ENCODE data around the gene GLYATL2. TPM values are rescaled to one million over a fixed set of nuclear protein-coding genes. Genes with fewer than 3 reads are reported as not detected.

Gene GLYATL2
- polyA plus RNA-seq, 6 donors from 2014 or later, result 0.18 TPM; not detected in 5

- Mint-ChIP-seq H3K9me3 (peaks cover 0 to 7% (median 0%) of the 10 kb centered on the region in 7 donors), H3K4me1 (peaks cover 5 to 7% (median 6%) of the 10 kb centered on the region in 3 donors), H3K27ac (peak overlapping the region in 1 of 6 donors; percentile 23), H3K27me3 (peaks cover under 1 to 5% (median 4%) of the 10 kb centered on the region in 3 donors), H3K4me3 (peak overlapping the region in 1 of 8 donors; percentile 48), H3K36me3 (no peaks in the 10 kb centered on the region)
- ATAC-seq (ENCODE audit: low read depth in 2 of 2), result peak; percentile 91 to 96
- no peak for DNase-seq
Measured at GRCh38 chr11:58837707-58838388, 6.7 kb downstream of the GLYATL2 start.

- Mint-ChIP-seq H3K27ac (peak overlapping the region in 1 of 6 donors; percentile 4), H3K4me1 (peaks cover 0 to 5% (median 0%) of the 10 kb centered on the region in 3 donors), H3K4me3 (no peak overlapping the region), H3K27me3 (peaks cover 3 to 8% (median 6%) of the 10 kb centered on the region in 3 donors), H3K9me3 (peaks cover 0 to 17% (median 7%) of the 10 kb centered on the region in 7 donors), H3K36me3 (no peaks in the 10 kb centered on the region)
- ATAC-seq (ENCODE audit: low read depth in 2 of 2), result no peak
- DNase-seq, result no peak
Measured at GRCh38 chr11:58832056-58832645, 12.4 kb downstream of the GLYATL2 start.

- ATAC-seq (ENCODE audit: low read depth in 2 of 2) (peak in 1 of 2 donors; percentile 47), DNase-seq (no peak)
- Mint-ChIP-seq H3K4me3 (peak overlapping the region in 3 of 8 donors; percentile 16 to 49 (median 46)), H3K27me3 (peaks cover 3 to 8% (median 6%) of the 10 kb centered on the region in 3 donors), H3K27ac (peak overlapping the region in 1 of 6 donors; percentile 3), H3K4me1 (peaks cover 0 to 5% (median 0%) of the 10 kb centered on the region in 3 donors), H3K9me3 (peaks cover 0 to 19% (median 8%) of the 10 kb centered on the region in 7 donors), H3K36me3 (no peaks in the 10 kb centered on the region)
Measured at GRCh38 chr11:58830673-58831301, 13.7 kb downstream of the GLYATL2 start.

- peaks cover 0 to 5% (median 0%) of the 10 kb centered on the region in 3 donors for H3K4me1 Mint-ChIP-seq
- peaks cover 3 to 8% (median 6%) of the 10 kb centered on the region in 3 donors for H3K27me3 Mint-ChIP-seq
- H3K4me3 Mint-ChIP-seq, result no peak overlapping the region
- DNase-seq, result no peak
- no peak overlapping the region for H3K27ac Mint-ChIP-seq
- H3K36me3 Mint-ChIP-seq, result no peaks in the 10 kb centered on the region
- H3K9me3 Mint-ChIP-seq, result peaks cover 0 to 29% (median 14%) of the 10 kb centered on the region in 7 donors
- no peak for ATAC-seq (ENCODE audit: low read depth in 2 of 2)
Measured at GRCh38 chr11:58829786-58830185, 14.7 kb downstream of the GLYATL2 start.

- peaks cover 10 to 32% (median 15%) of the 10 kb centered on the region in 3 donors for H3K27me3 Mint-ChIP-seq
- no peaks in the 10 kb centered on the region for H3K4me1 Mint-ChIP-seq
- H3K27ac Mint-ChIP-seq, result no peak overlapping the region
- H3K4me3 Mint-ChIP-seq, result no peak overlapping the region
- H3K9me3 Mint-ChIP-seq, result peaks cover 6 to 45% (median 30%) of the 10 kb centered on the region in 7 donors
- no peak for ATAC-seq (ENCODE audit: low read depth in 2 of 2)
- H3K36me3 Mint-ChIP-seq, result peaks cover 1 to 11% of the 10 kb centered on the region in 2 donors
- no peak for DNase-seq
Measured at GRCh38 chr11:58813693-58814092, 30.8 kb downstream of the GLYATL2 start.

GRCh38 chr11:58811499-58811898 lies 33.0 kb downstream of the GLYATL2 start:
- Mint-ChIP-seq H3K36me3 (no peaks in the 10 kb centered on the region), H3K9me3 (peaks cover 0 to 29% (median 22%) of the 10 kb centered on the region in 7 donors), H3K4me3 (no peak overlapping the region), H3K27me3 (peaks cover 9 to 25% (median 13%) of the 10 kb centered on the region in 3 donors), H3K27ac (no peak overlapping the region), H3K4me1 (no peaks in the 10 kb centered on the region)
- no peak for ATAC-seq (ENCODE audit: low read depth in 2 of 2)
- no peak for DNase-seq

GRCh38 chr11:58807343-58807742 lies 37.2 kb downstream of the GLYATL2 start:
- H3K27ac Mint-ChIP-seq, result no peak overlapping the region
- ATAC-seq (ENCODE audit: low read depth in 2 of 2), result no peak
- H3K4me3 Mint-ChIP-seq, result no peak overlapping the region
- H3K4me1 Mint-ChIP-seq, result no peaks in the 10 kb centered on the region
- no peaks in the 10 kb centered on the region for H3K36me3 Mint-ChIP-seq
- no peak for DNase-seq
- H3K9me3 Mint-ChIP-seq, result peaks cover 0 to 3% (median under 1%) of the 10 kb centered on the region in 7 donors
- peaks cover 7 to 17% (median 9%) of the 10 kb centered on the region in 3 donors for H3K27me3 Mint-ChIP-seq

GRCh38 chr11:58805065-58805464 lies 39.4 kb downstream of the GLYATL2 start:
- peaks cover 0 to 12% (median 4%) of the 10 kb centered on the region in 7 donors for H3K9me3 Mint-ChIP-seq
- DNase-seq (no peak), ATAC-seq (ENCODE audit: low read depth in 2 of 2) (no peak)
- H3K4me3 Mint-ChIP-seq, result no peak overlapping the region
- H3K27me3 Mint-ChIP-seq, result peaks cover 3 to 10% (median 9%) of the 10 kb centered on the region in 3 donors
- no peaks in the 10 kb centered on the region for H3K36me3 Mint-ChIP-seq
- H3K4me1 Mint-ChIP-seq, result peaks cover 0 to 7% (median 0%) of the 10 kb centered on the region in 3 donors
- no peak overlapping the region for H3K27ac Mint-ChIP-seq

- no peak for ATAC-seq (ENCODE audit: low read depth in 2 of 2)
- Mint-ChIP-seq H3K4me3 (no peak overlapping the region), H3K27ac (no peak overlapping the region), H3K36me3 (no peaks in the 10 kb centered on the region), H3K27me3 (peaks cover 0 to 10% (median 0%) of the 10 kb centered on the region in 3 donors), H3K4me1 (peaks cover 0 to 7% (median 0%) of the 10 kb centered on the region in 3 donors), H3K9me3 (peaks cover 0 to 12% (median 4%) of the 10 kb centered on the region in 7 donors)
- no peak for DNase-seq
Measured at GRCh38 chr11:58801974-58802545, 42.4 kb downstream of the GLYATL2 start.

- ATAC-seq (ENCODE audit: low read depth in 2 of 2) (peak in 1 of 2 donors; percentile 20), DNase-seq (no peak)
- Mint-ChIP-seq H3K27me3 (peaks cover 0 to 10% (median 2%) of the 10 kb centered on the region in 3 donors), H3K4me1 (peaks cover 0 to 7% (median 0%) of the 10 kb centered on the region in 3 donors), H3K36me3 (no peaks in the 10 kb centered on the region), H3K27ac (no peak overlapping the region), H3K4me3 (no peak overlapping the region), H3K9me3 (peaks cover 0 to 12% (median 4%) of the 10 kb centered on the region in 7 donors)
Measured at GRCh38 chr11:58801302-58801701, 43.2 kb downstream of the GLYATL2 start.

- Mint-ChIP-seq H3K27ac (no peak overlapping the region), H3K36me3 (no peaks in the 10 kb centered on the region)
Measured at GRCh38 chr11:58796333-58796732, 48.2 kb downstream of the GLYATL2 start.

GRCh38 chr11:58788355-58789023 lies 56.0 kb downstream of the GLYATL2 start:
- H3K4me1 Mint-ChIP-seq, result no peaks in the 10 kb centered on the region
- peak overlapping the region in 1 of 6 donors; percentile 33 for H3K27ac Mint-ChIP-seq
- peak; percentile 42 to 65 for ATAC-seq (ENCODE audit: low read depth in 2 of 2)
- no peaks in the 10 kb centered on the region for H3K36me3 Mint-ChIP-seq
- H3K4me3 Mint-ChIP-seq, result no peak overlapping the region
- H3K27me3 Mint-ChIP-seq, result peaks cover 0 to 8% (median 0%) of the 10 kb centered on the region in 3 donors
- DNase-seq, result peak; percentile 29
- peaks cover 0 to 23% (median 9%) of the 10 kb centered on the region in 7 donors for H3K9me3 Mint-ChIP-seq

More at GRCh38 chr11:58796333-58796732, 48.2 kb downstream of the GLYATL2 start:
- H3K4me3 Mint-ChIP-seq, result no peak overlapping the region
- peaks cover 0 to 24% (median 9%) of the 10 kb centered on the region in 7 donors for H3K9me3 Mint-ChIP-seq
- peaks cover 0 to 10% (median 5%) of the 10 kb centered on the region in 3 donors for H3K27me3 Mint-ChIP-seq
- DNase-seq (no peak), ATAC-seq (ENCODE audit: low read depth in 2 of 2) (no peak)
- H3K4me1 Mint-ChIP-seq, result peaks cover 0 to 5% (median 0%) of the 10 kb centered on the region in 3 donors
